ENCODE results near the gene ATF7.

- TF ChIP-seq POLR2A (IDR thresholded peaks at IDR 0.05; ENCODE audit: low read length), result no peak
- TF ChIP-seq GATA1 (IDR thresholded peaks at IDR 0.05; ENCODE audit: low read depth, low read length), result no peak
Measured at GRCh38 chr12:53599579-53599978, 26.6 kb downstream of the ATF7 start.

Measured in erythroblast (primary cell).